Breast epithelium (tissue), 3 donors: ENCODE measurements around the gene PRG3.

Experiments
- CTCF ChIP-seq, 3 donors: fragments of 450-650 bp; IDR thresholded peaks; one replicate each; pipeline ENCODE4 v1.5.1; 2016 to 2017; ENCODE audit warnings: antibody characterized with exemption in 3 of 3, mild to moderate bottlenecking in 3 of 3, moderate library complexity in 3 of 3
- POLR2A ChIP-seq: fragments of 450-650 bp; IDR thresholded peaks from one replicate; pipeline ENCODE4 v1.6.1; 2016; ENCODE audit warnings: antibody characterized with exemption, mild to moderate bottlenecking, moderate library complexity
- POLR2AphosphoS5 ChIP-seq, 3 donors: sonication (generic); formaldehyde crosslinking; IDR thresholded peaks; one replicate each; pipeline ENCODE4 v1.6.1; 2017; ENCODE audit warnings: antibody characterized with exemption in 3 of 3

DNA sequence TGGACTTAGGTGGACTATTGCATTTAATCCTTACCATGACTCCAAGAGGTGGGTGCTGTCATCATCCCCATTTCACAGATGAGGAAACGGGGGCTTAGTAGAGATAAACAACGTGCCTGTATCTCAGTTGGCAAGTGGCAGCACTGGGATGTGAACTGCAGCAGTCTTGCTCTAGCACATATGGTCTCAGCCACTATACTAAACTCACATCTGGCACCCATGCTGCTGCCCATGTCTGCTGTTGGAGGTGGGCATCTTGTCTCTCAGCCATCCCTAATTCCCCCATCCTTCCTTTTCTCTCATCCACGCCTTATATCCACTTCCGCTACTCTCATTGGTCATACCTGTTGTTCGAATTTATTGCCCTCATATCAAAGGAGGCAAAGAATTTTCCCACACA is 3.8 kb downstream of the PRG3 start:
- TF ChIP-seq CTCF (IDR thresholded peaks at IDR 0.05) (no peak), POLR2AphosphoS5 (IDR thresholded peaks at IDR 0.05) (no peak), POLR2A (no peak)
